Loucy (cell line): ENCODE results near the gene TEKT1.

Experiments used
- CTCF ChIP-seq: fragments of 200-600 bp; sonication (generic); conservative IDR thresholded peaks from 2 replicates; pipeline ENCODE4 v1.5.1; 2014; ENCODE audit warnings: mild to moderate bottlenecking, antibody characterized with exemption, low read length
- EZH2phosphoT487 ChIP-seq: fragments of 200-600 bp; IDR thresholded peaks from 2 replicates; pipeline ENCODE4 v1.6.1; 2018; ENCODE audit warnings: antibody characterized with exemption, mild to moderate bottlenecking, moderate library complexity, borderline replicate concordance

GRCh38 chr17:6793748-6794493, 37.6 kb downstream of the TEKT1 start:
- no peak for TF ChIP-seq CTCF
- TF ChIP-seq EZH2phosphoT487 = no peak
